ENCODE measurements around the gene WWOX. TPM values are rescaled to one million over a fixed set of nuclear protein-coding genes. Genes with fewer than 3 reads are reported as not detected.

Gene WWOX
- total RNA-seq, 2 donors from 2014 or later: 33.8 to 82.5 TPM

GRCh38 chr16:78952630-78953029 is 853.2 kb downstream of the WWOX start:
- H3K9me3 ChIP-seq: no peaks in the 10 kb centered on the region
- no peak for TF ChIP-seq CTCF (IDR thresholded peaks at IDR 0.05)
- no peaks in the 10 kb centered on the region for H3K27me3 ChIP-seq (replicated peaks; ENCODE audit: insufficient read depth)
- no peak overlapping the region for H3K27ac ChIP-seq
- DNase-seq (ENCODE audit: low spot score): no peak
- H3K36me3 ChIP-seq: no peaks in the 10 kb centered on the region
- no peaks in the 10 kb centered on the region for H3K4me1 ChIP-seq (ENCODE audit: control insufficient read depth in 1 of 2, low read depth in 2 of 2)
- no peak for ATAC-seq (ENCODE audit: insufficient number of reproducible peaks, low FRiP score, low read depth)
- no peak overlapping the region for H3K4me3 ChIP-seq

- no peak for TF ChIP-seq CTCF (IDR thresholded peaks at IDR 0.05)
- no peak for DNase-seq (ENCODE audit: low spot score)
- Histone ChIP-seq H3K4me3 (no peak overlapping the region), H3K27me3 (replicated peaks; ENCODE audit: insufficient read depth) (no peaks in the 10 kb centered on the region), H3K36me3 (no peaks in the 10 kb centered on the region), H3K4me1 (ENCODE audit: control insufficient read depth in 1 of 2, low read depth in 2 of 2) (no peaks in the 10 kb centered on the region), H3K9me3 (no peaks in the 10 kb centered on the region), H3K27ac (no peak overlapping the region)
- no peak for ATAC-seq (ENCODE audit: insufficient number of reproducible peaks, low FRiP score, low read depth)
Measured at GRCh38 chr16:78953526-78953925, 854.1 kb downstream of the WWOX start.

- no peak for DNase-seq (ENCODE audit: low spot score)
- H3K27me3 ChIP-seq (replicated peaks; ENCODE audit: insufficient read depth): no peaks in the 10 kb centered on the region
- no peak overlapping the region for H3K27ac ChIP-seq
- no peak for TF ChIP-seq CTCF (IDR thresholded peaks at IDR 0.05)
- H3K4me1 ChIP-seq (ENCODE audit: control insufficient read depth in 1 of 2, low read depth in 2 of 2): no peaks in the 10 kb centered on the region
- no peaks in the 10 kb centered on the region for H3K36me3 ChIP-seq
- ATAC-seq (ENCODE audit: insufficient number of reproducible peaks, low FRiP score, low read depth): no peak
- H3K9me3 ChIP-seq: no peaks in the 10 kb centered on the region
- H3K4me3 ChIP-seq: no peak overlapping the region
Measured at GRCh38 chr16:78955206-78955605, 855.8 kb downstream of the WWOX start.

- no peaks in the 10 kb centered on the region for H3K4me1 ChIP-seq (ENCODE audit: control insufficient read depth in 1 of 2, low read depth in 2 of 2)
Measured at GRCh38 chr16:78956859-78957258, 857.4 kb downstream of the WWOX start.

GRCh38 chr16:78957317-78958100 is 858.1 kb downstream of the WWOX start:
- DNase-seq (ENCODE audit: low spot score) (no peak), ATAC-seq (ENCODE audit: insufficient number of reproducible peaks, low FRiP score, low read depth) (no peak)
- Histone ChIP-seq H3K27me3 (replicated peaks; ENCODE audit: insufficient read depth) (no peaks in the 10 kb centered on the region), H3K9me3 (no peaks in the 10 kb centered on the region), H3K27ac (no peak overlapping the region), H3K4me1 (ENCODE audit: control insufficient read depth in 1 of 2, low read depth in 2 of 2) (no peaks in the 10 kb centered on the region), H3K4me3 (no peak overlapping the region), H3K36me3 (no peaks in the 10 kb centered on the region)
- no peak for TF ChIP-seq CTCF (IDR thresholded peaks at IDR 0.05)

More at GRCh38 chr16:78956859-78957258, 857.4 kb downstream of the WWOX start:
- Histone ChIP-seq H3K9me3 (no peaks in the 10 kb centered on the region), H3K4me3 (no peak overlapping the region), H3K27ac (no peak overlapping the region), H3K27me3 (replicated peaks; ENCODE audit: insufficient read depth) (no peaks in the 10 kb centered on the region), H3K36me3 (no peaks in the 10 kb centered on the region)
- DNase-seq (ENCODE audit: low spot score) (no peak), ATAC-seq (ENCODE audit: insufficient number of reproducible peaks, low FRiP score, low read depth) (no peak)
- TF ChIP-seq CTCF (IDR thresholded peaks at IDR 0.05): no peak
